MM.1S (cell line): ENCODE data around the gene STARD8.
A peak's percentile ranks its signal among the peaks of the same experiment; 100 is the strongest.

ENCODE experiments used
- DNase-seq: peaks from one replicate; pipeline ENCODE4 v3.0.0-alpha.2; 2015
- H2AFZ ChIP-seq: fragments of 300-600 bp; sonication (generic); 2 replicates; pipeline ENCODE4 v1.6.0; 2016; ENCODE audit warnings: antibody characterized with exemption, low read length
- H3F3A ChIP-seq: fragments of 300-600 bp; sonication (generic); 2 replicates; pipeline ENCODE4 v1.6.1; 2016; ENCODE audit warnings: mild to moderate bottlenecking, antibody characterized with exemption, low read length, moderate library complexity, mixed read lengths; ENCODE audit not compliant: insufficient read depth
- H3K27ac ChIP-seq: fragments of 300-600 bp; sonication (generic); 2 replicates; pipeline ENCODE4 v1.5.1; 2016; ENCODE audit warnings: mild to moderate bottlenecking, low read length
- H3K27me3 ChIP-seq: fragments of 300-600 bp; sonication (generic); replicated peaks from 2 replicates; pipeline ENCODE4 v1.6.0; 2016; ENCODE audit warnings: low read length; ENCODE audit not compliant: insufficient read depth
- H3K36me3 ChIP-seq: fragments of 300-600 bp; sonication (generic); replicated peaks from 2 replicates; pipeline ENCODE4 v1.6.1; 2016; ENCODE audit warnings: mild to moderate bottlenecking, low read length, mixed read lengths; ENCODE audit not compliant: insufficient read depth
- H3K4me1 ChIP-seq: fragments of 300-600 bp; sonication (generic); 2 replicates; pipeline ENCODE4 v1.6.1; 2016; ENCODE audit warnings: low read length, mixed read lengths
- H3K4me2 ChIP-seq: fragments of 300-600 bp; sonication (generic); 2 replicates; pipeline ENCODE4 v1.6.0; 2016; ENCODE audit warnings: low read depth, low read length
- H3K4me3 ChIP-seq: fragments of 300-600 bp; sonication (generic); 2 replicates; pipeline ENCODE4 v1.5.1; 2016; ENCODE audit warnings: low read length, mixed read lengths
- H3K79me2 ChIP-seq: fragments of 300-600 bp; sonication (generic); 2 replicates; pipeline ENCODE4 v1.6.1; 2016; ENCODE audit warnings: mixed run types, low read length, mixed read lengths
- H3K9ac ChIP-seq: fragments of 300-600 bp; sonication (generic); 2 replicates; pipeline ENCODE4 v1.6.1; 2016; ENCODE audit warnings: low read length, mixed read lengths
- H3K9me2 ChIP-seq: fragments of 300-600 bp; sonication (generic); replicated peaks from 2 replicates; pipeline ENCODE4 v1.6.1; 2016; ENCODE audit warnings: mild to moderate bottlenecking, low read length, mixed read lengths; ENCODE audit not compliant: insufficient read depth
- H3K9me3 ChIP-seq: fragments of 300-600 bp; sonication (generic); replicated peaks from 2 replicates; pipeline ENCODE4 v1.6.1; 2016; ENCODE audit warnings: mild to moderate bottlenecking, low read length, mixed read lengths; ENCODE audit not compliant: insufficient read depth
- H4K20me1 ChIP-seq: fragments of 300-600 bp; sonication (generic); 2 replicates; pipeline ENCODE4 v1.6.1; 2016; ENCODE audit warnings: mild to moderate bottlenecking, low read length, moderate library complexity, mixed read lengths; ENCODE audit not compliant: insufficient read depth
- CTCF ChIP-seq: fragments of 300-600 bp; sonication (generic); IDR thresholded peaks from 2 replicates; pipeline ENCODE4 v1.5.1; 2016; ENCODE audit warnings: antibody characterized with exemption, low read length, mixed read lengths
- EZH2 ChIP-seq: fragments of 300-600 bp; sonication (generic); optimal IDR thresholded peaks from 2 replicates; pipeline ENCODE3; 2017; ENCODE audit warnings: low read depth, mild to moderate bottlenecking, antibody characterized with exemption, low read length, mixed read lengths
- EZH2phosphoT487 ChIP-seq: fragments of 300-600 bp; sonication (generic); IDR thresholded peaks from 2 replicates; pipeline ENCODE4 v1.6.1; 2018; ENCODE audit warnings: antibody characterized with exemption, low read length

Gene STARD8

GRCh38 chrX:68694435-68695205, 47.2 kb downstream of the STARD8 start:
- Histone ChIP-seq H4K20me1 (no peaks in the 10 kb centered on the region), H3K4me1 (0 out of 2 replicates have a peak, but pooled peaks cover 5% of the 10 kb centered on the region), H3K9ac (peak overlapping the region; percentile 59; the same call in 1 of the 2 replicates), H3K9me2 (no peaks in the 10 kb centered on the region), H3K27ac (peak overlapping the region; percentile 56; the same call in 1 of the 2 replicates), H3K4me3 (peak overlapping the region; percentile 65), H2AFZ (peak overlapping the region; percentile 51), H3K4me2 (peak overlapping the region; percentile 65), H3F3A (peaks cover 17% of the 10 kb centered on the region; the same call in 1 of the 2 replicates), H3K79me2 (peaks cover 40% of the 10 kb centered on the region), H3K27me3 (no peaks in the 10 kb centered on the region), H3K36me3 (no peaks in the 10 kb centered on the region), H3K9me3 (no peaks in the 10 kb centered on the region)
- peak; percentile 34 for DNase-seq
- TF ChIP-seq EZH2phosphoT487 (no peak), EZH2 (no peak), CTCF (no peak)

GRCh38 chrX:68695206-68695845, 47.9 kb downstream of the STARD8 start:
- no peak overlapping the region for H2AFZ ChIP-seq
- no peak for TF ChIP-seq CTCF
- TF ChIP-seq EZH2 = no peak
- no peak for TF ChIP-seq EZH2phosphoT487
- 0 out of 2 replicates have a peak, but pooled peaks cover 5% of the 10 kb centered on the region for H3K4me1 ChIP-seq
- DNase-seq = no peak
- no peaks in the 10 kb centered on the region for H4K20me1 ChIP-seq
- H3F3A ChIP-seq = peaks cover 17% of the 10 kb centered on the region; the same call in 1 of the 2 replicates
- H3K4me3 ChIP-seq = peak overlapping the region; percentile 65
- H3K27me3 ChIP-seq = no peaks in the 10 kb centered on the region
- peak overlapping the region; percentile 59; the same call in 1 of the 2 replicates for H3K9ac ChIP-seq
- H3K79me2 ChIP-seq = peaks cover 47% of the 10 kb centered on the region
- peak overlapping the region; percentile 65 for H3K4me2 ChIP-seq
- no peaks in the 10 kb centered on the region for H3K36me3 ChIP-seq
- no peaks in the 10 kb centered on the region for H3K9me3 ChIP-seq
- H3K9me2 ChIP-seq = no peaks in the 10 kb centered on the region
- H3K27ac ChIP-seq = peak overlapping the region; percentile 56; the same call in 1 of the 2 replicates

- Histone ChIP-seq H2AFZ (no peak overlapping the region), H3K9ac (no peak overlapping the region; the same call in 1 of the 2 replicates), H3F3A (peaks cover 17% of the 10 kb centered on the region; the same call in 1 of the 2 replicates), H3K27ac (no peak overlapping the region), H3K4me2 (peak overlapping the region; percentile 65), H3K9me3 (no peaks in the 10 kb centered on the region), H3K36me3 (no peaks in the 10 kb centered on the region), H3K4me1 (0 out of 2 replicates have a peak, but pooled peaks cover 5% of the 10 kb centered on the region), H3K4me3 (no peak overlapping the region; the same call in 1 of the 2 replicates), H4K20me1 (no peaks in the 10 kb centered on the region), H3K79me2 (peaks cover 51% of the 10 kb centered on the region), H3K9me2 (no peaks in the 10 kb centered on the region), H3K27me3 (no peaks in the 10 kb centered on the region)
- TF ChIP-seq EZH2 (no peak), EZH2phosphoT487 (no peak), CTCF (no peak)
- DNase-seq = no peak
Observed at GRCh38 chrX:68696267-68696990, 49.0 kb downstream of the STARD8 start.
